ENCODE results near the gene ABCD3. TPM values are rescaled to one million over a fixed set of nuclear protein-coding genes. Genes with fewer than 3 reads are reported as not detected.

ABCD3 gene
- total and polyA plus RNA-seq, 2 of the 13 experiments (the other 11 are each of a cell fraction or from before 2014, with no cell fraction given) = 27.5 to 166 TPM

- peak; percentile 87; the same call in 1 of the 2 replicates for TF ChIP-seq ZBTB42 (CRISPR knock-in tag; IDR thresholded peaks at IDR 0.05)
- no peak for TF ChIP-seq NFYB (CRISPR knock-in tag; IDR thresholded peaks at IDR 0.05)
- TF ChIP-seq ZMYM4 (CRISPR knock-in tag; IDR thresholded peaks at IDR 0.05) = peak; percentile 8; the same call in 1 of the 2 replicates
- TF ChIP-seq KDM2A (CRISPR knock-in tag; IDR thresholded peaks at IDR 0.05; ENCODE audit: borderline replicate concordance, low read depth) = peak; percentile 8; the same call in 1 of the 2 replicates
- peak; percentile 92 for TF ChIP-seq HNRNPL (IDR thresholded peaks at IDR 0.05; ENCODE audit: low read depth, low read length)
- 0 out of 2 replicates have a peak, but pooled peaks have one; percentile 35 for TF ChIP-seq SMAD3 (CRISPR knock-in tag; IDR thresholded peaks at IDR 0.05)
Observed at GRCh38 chr1:94542088-94542870, 124.1 kb downstream of the ABCD3 start (continued).

DNA sequence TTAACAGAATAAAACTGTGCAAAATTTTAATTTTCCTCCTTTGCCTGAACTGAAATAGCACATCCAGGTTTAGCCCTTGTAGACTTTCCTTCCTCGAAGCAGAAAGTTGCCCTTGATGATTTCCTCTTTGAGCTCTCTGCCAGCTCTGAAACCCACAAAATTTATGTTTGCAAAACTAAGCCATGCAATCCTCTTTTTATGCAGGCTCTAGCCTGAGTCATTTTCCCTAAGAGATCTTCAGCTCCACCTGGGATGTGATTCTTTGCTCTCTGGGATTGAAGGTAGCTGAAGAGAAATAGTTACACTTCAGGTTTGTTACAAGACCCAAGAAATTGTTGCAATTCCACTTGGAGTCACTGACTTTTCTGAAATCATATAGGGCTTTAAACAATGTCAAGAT, 124.8 kb downstream of the ABCD3 start:
- POLR2A ChIA-PET = no interaction called here
- no peak for DNase-seq (ENCODE audit: low spot score)
- CTCF ChIA-PET (ENCODE audit: low intra/inter-chr PET ratio, low total read pairs) = no interaction called here
- TF ChIP-seq, protein P1, sequence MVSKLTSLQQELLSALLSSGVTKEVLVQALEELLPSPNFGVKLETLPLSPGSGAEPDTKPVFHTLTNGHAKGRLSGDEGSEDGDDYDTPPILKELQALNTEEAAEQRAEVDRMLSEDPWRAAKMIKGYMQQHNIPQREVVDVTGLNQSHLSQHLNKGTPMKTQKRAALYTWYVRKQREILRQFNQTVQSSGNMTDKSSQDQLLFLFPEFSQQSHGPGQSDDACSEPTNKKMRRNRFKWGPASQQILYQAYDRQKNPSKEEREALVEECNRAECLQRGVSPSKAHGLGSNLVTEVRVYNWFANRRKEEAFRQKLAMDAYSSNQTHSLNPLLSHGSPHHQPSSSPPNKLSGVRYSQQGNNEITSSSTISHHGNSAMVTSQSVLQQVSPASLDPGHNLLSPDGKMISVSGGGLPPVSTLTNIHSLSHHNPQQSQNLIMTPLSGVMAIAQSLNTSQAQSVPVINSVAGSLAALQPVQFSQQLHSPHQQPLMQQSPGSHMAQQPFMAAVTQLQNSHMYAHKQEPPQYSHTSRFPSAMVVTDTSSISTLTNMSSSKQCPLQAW (CRISPR knock-in tag; IDR thresholded peaks at IDR 0.05) = no peak
- TF ChIP-seq TEAD3 (CRISPR knock-in tag; optimal IDR thresholded peaks at IDR 0.05; ENCODE audit: borderline replicate concordance) (no peak), ZNF138 (CRISPR knock-in tag; IDR thresholded peaks at IDR 0.05; ENCODE audit: low read depth) (no peak), ZFX (CRISPR knock-in tag; IDR thresholded peaks at IDR 0.05; ENCODE audit: low read depth) (no peak), ZNF33A (CRISPR knock-in tag; IDR thresholded peaks at IDR 0.05; ENCODE audit: borderline replicate concordance) (no peak), MYC (CRISPR knock-in tag; IDR thresholded peaks at IDR 0.05; ENCODE audit: borderline replicate concordance) (no peak), ATM (IDR thresholded peaks at IDR 0.05; ENCODE audit: borderline replicate concordance) (no peak), ZNF33B (CRISPR knock-in tag; IDR thresholded peaks at IDR 0.05) (no peak), SNRNP70 (IDR thresholded peaks at IDR 0.05; ENCODE audit: low read depth, low read length) (no peak), HNRNPUL1 (IDR thresholded peaks at IDR 0.05; ENCODE audit: low read depth, low read length) (no peak), CHCHD3 (CRISPR knock-in tag; IDR thresholded peaks at IDR 0.05) (no peak), ZNF232 (CRISPR knock-in tag; IDR thresholded peaks at IDR 0.05; ENCODE audit: borderline replicate concordance) (no peak), SP5 (CRISPR knock-in tag; IDR thresholded peaks at IDR 0.05; ENCODE audit: borderline replicate concordance, low read depth) (no peak), ZSCAN22 (CRISPR knock-in tag; IDR thresholded peaks at IDR 0.05) (no peak)

More for the DNA sequence above, 124.8 kb downstream of the ABCD3 start:
- Histone ChIP-seq H3K36me3 (replicated peaks in 1 of 2; ENCODE audit: control insufficient read depth in 1 of 2, insufficient read depth in 2 of 2, low read length in 2 of 2) (no peaks in the 10 kb centered on the region), H4K20me1 (ENCODE audit: insufficient read depth, low read length) (no peaks in the 10 kb centered on the region), H3K9me3 (ENCODE audit: low read length) (no peaks in the 10 kb centered on the region), H3K4me3 (replicated peaks in 1 of 3; ENCODE audit: insufficient read depth in 1 of 3, low read depth in 2 of 3, low read length in 3 of 3) (no peak overlapping the region), H3K4me2 (ENCODE audit: low read depth, low read length) (peak overlapping the region; percentile 91), H3K4me1 (ENCODE audit: insufficient read depth, low read length) (peaks cover 51% of the 10 kb centered on the region), H3K27me3 (ENCODE audit: control insufficient read depth in 1 of 2, insufficient read depth in 2 of 2, low read length in 2 of 2) (no peaks in the 10 kb centered on the region), H2AFZ (ENCODE audit: low read length) (no peak overlapping the region), H3K9ac (ENCODE audit: insufficient read depth, low read depth, low read length) (no peak overlapping the region), H3K79me2 (ENCODE audit: insufficient read depth, low read length) (peaks cover 4% of the 10 kb centered on the region), H3K27ac (ENCODE audit: extremely low read length, insufficient read depth, low read length) (no peak overlapping the region)
- ATAC-seq = no peak
- FAIRE-seq = no peak
- in situ Hi-C loops (cut with HindIII; ENCODE audit: extremely low pct_ligation_motif_present, low pct_unique_long_range_greater_than_20kb) = loop anchor here (25.0 kb wide), 1 partner anchor 494 kb away; no protein-coding TSS in a partner anchor
- 28% methylated on average over 1 of the region's 1 CpG for WGBS (ENCODE audit: low lambda C conversion rate)
- intact Hi-C loops (cut with micrococcal nuclease; ENCODE audit: unreplicated experiment) = loop anchor here (5.0 kb wide), 1 partner anchor 54 kb away; no protein-coding TSS in a partner anchor
- BruUV-seq (replicated peaks) = no TSS peak

Data from HepG2 (cell line).